ENCODE measurements around the gene TIGD2.

DNA sequence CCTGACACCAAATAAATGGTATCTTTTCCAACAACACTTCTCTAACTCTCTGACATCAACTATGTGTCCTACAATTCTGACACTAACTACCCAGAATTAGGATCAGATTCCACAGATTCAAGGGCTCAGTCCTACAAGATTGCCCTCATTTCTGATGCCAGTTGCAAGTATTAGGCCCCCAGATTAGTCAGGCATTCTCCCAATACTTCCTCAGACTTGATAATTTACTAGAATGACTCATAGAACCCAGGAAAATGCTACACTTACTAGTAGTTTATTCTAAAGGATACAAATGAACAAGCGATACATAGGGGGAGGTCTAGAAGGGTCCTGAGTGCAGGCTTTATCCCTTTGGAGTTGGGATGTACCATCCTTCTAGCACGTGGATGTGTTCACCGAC is 8.5 kb downstream of the TIGD2 start:
- TF ChIP-seq, protein P1, sequence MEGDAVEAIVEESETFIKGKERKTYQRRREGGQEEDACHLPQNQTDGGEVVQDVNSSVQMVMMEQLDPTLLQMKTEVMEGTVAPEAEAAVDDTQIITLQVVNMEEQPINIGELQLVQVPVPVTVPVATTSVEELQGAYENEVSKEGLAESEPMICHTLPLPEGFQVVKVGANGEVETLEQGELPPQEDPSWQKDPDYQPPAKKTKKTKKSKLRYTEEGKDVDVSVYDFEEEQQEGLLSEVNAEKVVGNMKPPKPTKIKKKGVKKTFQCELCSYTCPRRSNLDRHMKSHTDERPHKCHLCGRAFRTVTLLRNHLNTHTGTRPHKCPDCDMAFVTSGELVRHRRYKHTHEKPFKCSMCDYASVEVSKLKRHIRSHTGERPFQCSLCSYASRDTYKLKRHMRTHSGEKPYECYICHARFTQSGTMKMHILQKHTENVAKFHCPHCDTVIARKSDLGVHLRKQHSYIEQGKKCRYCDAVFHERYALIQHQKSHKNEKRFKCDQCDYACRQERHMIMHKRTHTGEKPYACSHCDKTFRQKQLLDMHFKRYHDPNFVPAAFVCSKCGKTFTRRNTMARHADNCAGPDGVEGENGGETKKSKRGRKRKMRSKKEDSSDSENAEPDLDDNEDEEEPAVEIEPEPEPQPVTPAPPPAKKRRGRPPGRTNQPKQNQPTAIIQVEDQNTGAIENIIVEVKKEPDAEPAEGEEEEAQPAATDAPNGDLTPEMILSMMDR (conservative IDR thresholded peaks at IDR 0.05 in 1 of 2, IDR thresholded peaks at IDR 0.05 in 1 of 2; ENCODE audit: extremely low read depth in 1 of 2, insufficient read depth in 1 of 2, low read depth in 1 of 2, low read length in 2 of 2): no peak
- no peak for TF ChIP-seq EZH2 (IDR thresholded peaks at IDR 0.05; ENCODE audit: borderline replicate concordance, low read length)
